SU-DHL-6 (cell line): ENCODE measurements around the gene ART1.

Experiments used
- CTCF ChIP-seq: fragments of 200-600 bp; sonication (generic); IDR thresholded peaks from one replicate; pipeline ENCODE4 v1.5.1; 2017; ENCODE audit warnings: antibody characterized with exemption, mild to moderate bottlenecking, low read length, moderate library complexity; ENCODE audit not compliant: insufficient read depth, poor library complexity, severe bottlenecking
- EZH2phosphoT487 ChIP-seq: fragments of 200-600 bp; sonication (generic), shearing (Covaris generic); conservative IDR thresholded peaks from 2 replicates; pipeline ENCODE4 v1.6.1; 2018; ENCODE audit warnings: mild to moderate bottlenecking, antibody characterized with exemption, low read length, moderate library complexity, mixed read lengths

DNA sequence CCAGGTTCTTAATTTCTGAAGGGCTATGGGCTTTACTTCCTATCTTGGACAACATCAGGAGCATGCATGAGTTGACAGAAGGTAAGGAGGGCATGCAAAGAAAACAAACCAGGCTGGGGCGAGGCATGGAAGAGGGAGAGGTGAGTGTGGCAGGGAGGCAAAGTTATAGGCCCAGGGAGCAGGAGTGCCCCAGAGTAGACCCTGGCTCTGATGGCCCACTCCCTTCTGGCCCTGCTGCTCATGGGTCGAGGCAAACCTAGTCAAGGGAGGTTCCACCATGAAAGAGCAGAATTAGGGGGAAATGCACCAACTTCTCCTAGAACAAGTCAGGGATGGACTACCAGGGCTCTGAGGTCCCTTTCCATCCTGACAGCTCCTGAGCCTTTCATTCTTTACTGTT lies 16.0 kb downstream of the ART1 start:
- no peak for TF ChIP-seq CTCF
- no peak for TF ChIP-seq EZH2phosphoT487
